Endodermal cell (in vitro differentiated cells): Measurements from ENCODE around the gene TAS2R46. TPM values are rescaled to one million over a fixed set of nuclear protein-coding genes. Genes with fewer than 3 reads are reported as not detected.
"Not testable (repeated sequence)": the region's sequence is repeated elsewhere in the genome, so short reads cannot be mapped to it uniquely, and the experiment has no call there.

ENCODE experiments used
- DNase-seq: peaks from one replicate; pipeline ENCODE4 v3.0.0-alpha.2; 2017
- H3K27ac ChIP-seq: 2 replicates; pipeline ENCODE4 v1.5.1; 2013; ENCODE audit warnings: mild to moderate bottlenecking, low read depth, low read length, moderate library complexity
- H3K27me3 ChIP-seq: 2 replicates; pipeline ENCODE4 v1.6.1; 2013; ENCODE audit warnings: mild to moderate bottlenecking, low read length, moderate library complexity; ENCODE audit not compliant: insufficient read depth, control insufficient read depth, poor library complexity, severe bottlenecking
- H3K36me3 ChIP-seq: 2 replicates; pipeline ENCODE4 v1.7.0; 2013; ENCODE audit warnings: mild to moderate bottlenecking, low read length, moderate library complexity; ENCODE audit not compliant: control insufficient read depth, insufficient read depth
- H3K4me1 ChIP-seq: one replicate; pipeline ENCODE4 v1.7.0; 2013; ENCODE audit warnings: low read length; ENCODE audit not compliant: control insufficient read depth, insufficient read depth
- H3K4me3 ChIP-seq: 2 replicates; pipeline ENCODE4 v1.5.1; 2013; ENCODE audit warnings: mild to moderate bottlenecking, low read length, moderate library complexity
- H3K9ac ChIP-seq: 2 replicates; pipeline ENCODE4 v1.6.1; 2013; ENCODE audit warnings: mild to moderate bottlenecking, low read length, moderate library complexity; ENCODE audit not compliant: poor library complexity, severe bottlenecking; ENCODE audit errors: extremely low read depth
- H3K9me3 ChIP-seq: 2 replicates; pipeline ENCODE4 v1.6.1; 2013; ENCODE audit warnings: mild to moderate bottlenecking, low read length, moderate library complexity; ENCODE audit not compliant: control insufficient read depth
- H3K27ac Mint-ChIP-seq: 2 replicates; pipeline ENCODE4 v1.8.0; 2020; ENCODE audit warnings: mixed read lengths
- H3K27me3 Mint-ChIP-seq: 2 replicates; pipeline ENCODE4 v1.8.0; 2021; ENCODE audit warnings: mild to moderate bottlenecking, mixed read lengths; ENCODE audit not compliant: insufficient read depth
- H3K36me3 Mint-ChIP-seq: 2 replicates; pipeline ENCODE4 v1.8.0; 2020; ENCODE audit warnings: low read depth, mixed read lengths
- H3K4me1 Mint-ChIP-seq: 2 replicates; pipeline ENCODE4 v1.8.0; 2020; ENCODE audit warnings: mixed read lengths
- H3K4me3 Mint-ChIP-seq: 2 replicates; pipeline ENCODE4 v1.8.0; 2020; ENCODE audit warnings: mild to moderate bottlenecking, moderate library complexity, mixed read lengths
- H3K9me3 Mint-ChIP-seq: 2 replicates; pipeline ENCODE4 v1.8.0; 2020; ENCODE audit warnings: mild to moderate bottlenecking, mixed read lengths
- WGBS, 2 experiments: methylation state at CpG; one replicate each; pipeline versions ENCODE4 v1.1.5 to v1.1.7; 2013; ENCODE audit warnings: missing lambda C conversion rate in 2 of 2, mixed read lengths in 1 of 2; ENCODE audit not compliant: insufficient coverage in 1 of 2, insufficient read length in 1 of 2; 5-methylcytosine and 5-hydroxymethylcytosine counted together
- long read RNA-seq, 4 experiments: library from polyadenylated mRNA in 2 of 4; library from RNA in 1 of 4; library from capped mRNA in 1 of 4; stranded (forward) in 3 of 4; unstranded in 1 of 4; transcript quantifications; one replicate each; pipeline ENCODE4 v2.0.0, GENCODE V29; 2020 to 2021; ENCODE audit warnings: inconsistent platforms in 1 of 4
- polyA plus RNA-seq, 2 experiments: library from polyadenylated mRNA; stranded (reverse); fragments of 50-300 nt; gene quantifications; one replicate each; pipeline ENCODE4 v1.2.3, GENCODE V29; 2013
- total RNA-seq, 2 donors: library from RNA; stranded (reverse); fragmentation: NEBNext Ultra II Directional in 1 of 2; extraction: Animal tissue kit (Norgen Biotek cat#: 25700) in 1 of 2; gene quantifications; 2 replicates in 1 of 2; 3 replicates in 1 of 2; pipeline ENCODE4 v1.2.1, GENCODE V29; 2021
- TF ChIP-seq, protein P1 (sequence below): fragments of 200-600 bp; sonication (generic); conservative IDR thresholded peaks from 2 replicates; pipeline ENCODE4 v1.5.0; 2021; ENCODE audit warnings: antibody characterized with exemption, mild to moderate bottlenecking

The TAS2R46 gene, protein sequence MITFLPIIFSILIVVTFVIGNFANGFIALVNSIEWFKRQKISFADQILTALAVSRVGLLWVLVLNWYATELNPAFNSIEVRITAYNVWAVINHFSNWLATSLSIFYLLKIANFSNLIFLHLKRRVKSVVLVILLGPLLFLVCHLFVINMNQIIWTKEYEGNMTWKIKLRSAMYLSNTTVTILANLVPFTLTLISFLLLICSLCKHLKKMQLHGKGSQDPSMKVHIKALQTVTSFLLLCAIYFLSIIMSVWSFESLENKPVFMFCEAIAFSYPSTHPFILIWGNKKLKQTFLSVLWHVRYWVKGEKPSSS
- total RNA-seq = 1 to 10 TPM; 1.3 to 3.9 TPM
- 0.25 TPM for polyA plus RNA-seq (2013, experiment 1 of 2)
- polyA plus RNA-seq (2013, experiment 2 of 2) = not detected
- long read RNA-seq, experiment 1 = 0 reads
- long read RNA-seq, experiment 2 = 0 reads
- long read RNA-seq, experiment 3, partial matches to known transcripts = 0 of 1 reads
- long read RNA-seq, experiment 3, other reads (novel, unspliced or antisense) = 0 of 1 reads
- long read RNA-seq, experiment 4 = 0 reads

DNA sequence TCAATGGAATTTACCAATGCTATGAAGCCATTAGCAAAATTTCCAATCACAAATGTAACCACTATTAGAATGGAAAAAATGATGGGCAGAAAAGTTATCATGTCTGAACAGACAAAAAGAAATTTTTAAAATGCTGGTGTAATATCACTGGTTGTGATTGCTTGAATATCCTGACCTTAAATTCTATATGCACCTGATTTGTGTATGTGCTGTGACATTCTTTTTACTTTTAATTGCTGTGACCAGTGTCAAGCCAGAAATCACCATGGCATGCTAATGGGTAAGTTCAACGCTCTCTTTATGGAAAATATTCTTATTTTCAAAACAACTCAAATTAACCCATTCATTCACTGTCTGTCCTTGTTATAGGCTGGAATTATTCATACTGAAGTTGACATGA is at the start of gene TAS2R46:
Gene TAS2R46, minus strand, starts transcription at position 101 of the 400 bp plus-strand sequence. Its CDS starts 0 bp downstream, at position 101.
- H3K4me1 Mint-ChIP-seq = peaks cover 12% of the 10 kb centered on the region
- 100% methylated on average over 1 of the region's 1 CpG; no CpG with 5 or more reads in 1 of the 2 experiments for WGBS, 2 experiments
- not testable (repeated sequence) for H3K9me3 ChIP-seq, H3K36me3 Mint-ChIP-seq, H3K9me3 Mint-ChIP-seq, H3K27ac ChIP-seq, H3K27me3 Mint-ChIP-seq, H3K4me3 Mint-ChIP-seq, DNase-seq, H3K36me3 ChIP-seq, H3K4me1 ChIP-seq, H3K9ac ChIP-seq, H3K27me3 ChIP-seq, H3K27ac Mint-ChIP-seq, H3K4me3 ChIP-seq

DNA sequence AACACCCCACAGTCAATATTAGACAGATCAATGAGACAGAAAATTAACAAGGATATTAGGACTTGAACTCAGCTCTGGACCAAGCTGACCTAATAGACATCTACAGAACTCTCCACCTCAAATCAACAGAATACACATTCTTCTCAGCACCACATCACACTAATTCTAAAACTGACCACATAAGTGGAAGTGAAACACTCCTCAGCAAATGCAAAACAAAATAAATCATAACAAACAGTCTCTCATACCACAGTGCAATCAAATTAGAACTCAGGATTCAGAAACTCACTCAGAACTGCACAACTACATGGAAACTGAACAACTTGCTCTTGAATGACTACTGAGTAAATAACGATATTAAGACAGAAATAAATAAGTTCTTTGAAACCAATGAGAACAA is 49.1 kb upstream of the TAS2R46 start:
- Histone ChIP-seq H3K9me3 (peaks cover 29% of the 10 kb centered on the region), H3K36me3 (peaks cover 14% of the 10 kb centered on the region)
- H3K4me3 Mint-ChIP-seq, H3K4me1 ChIP-seq, H3K9ac ChIP-seq, H3K27ac ChIP-seq, H3K27me3 ChIP-seq, H3K4me3 ChIP-seq, DNase-seq, H3K27ac Mint-ChIP-seq, H3K27me3 Mint-ChIP-seq: not testable (repeated sequence)
- H3K9me3 Mint-ChIP-seq = peaks cover 56% of the 10 kb centered on the region
- WGBS, 2 experiments = 100% methylated on average over 1 of the region's 1 CpG
- H3K36me3 Mint-ChIP-seq = peaks cover 89% of the 10 kb centered on the region
- peaks cover 17% of the 10 kb centered on the region for H3K4me1 Mint-ChIP-seq

DNA sequence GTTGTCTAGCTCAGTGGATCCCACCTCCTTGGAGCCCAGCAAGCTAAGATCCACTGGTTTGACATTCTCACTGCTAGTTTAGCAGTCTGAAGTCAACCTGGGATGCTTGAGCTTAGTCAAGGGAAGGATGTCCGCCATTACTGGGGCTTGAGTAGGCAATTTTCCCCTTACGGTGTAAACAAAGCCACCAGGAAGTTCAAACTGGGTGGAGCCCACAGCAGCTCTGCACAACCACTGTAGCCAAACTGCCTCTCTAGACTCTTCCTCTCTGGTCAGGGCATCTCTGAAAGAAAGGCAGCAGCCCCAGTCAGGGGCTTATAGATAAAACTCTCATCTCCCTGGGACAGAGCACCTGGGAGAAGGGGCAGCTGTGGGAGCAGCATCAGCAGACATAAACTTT is 46.8 kb upstream of the TAS2R46 start:
- H3K4me3 Mint-ChIP-seq = no peak overlapping the region
- Histone ChIP-seq H3K4me3 (no peak overlapping the region), H3K9me3 (peaks cover 26% of the 10 kb centered on the region), H3K4me1 (no peaks in the 10 kb centered on the region), H3K36me3 (peaks cover 15% of the 10 kb centered on the region), H3K27ac (no peak overlapping the region), H3K9ac (no peak overlapping the region), H3K27me3 (no peaks in the 10 kb centered on the region)
- TF ChIP-seq, protein P1, sequence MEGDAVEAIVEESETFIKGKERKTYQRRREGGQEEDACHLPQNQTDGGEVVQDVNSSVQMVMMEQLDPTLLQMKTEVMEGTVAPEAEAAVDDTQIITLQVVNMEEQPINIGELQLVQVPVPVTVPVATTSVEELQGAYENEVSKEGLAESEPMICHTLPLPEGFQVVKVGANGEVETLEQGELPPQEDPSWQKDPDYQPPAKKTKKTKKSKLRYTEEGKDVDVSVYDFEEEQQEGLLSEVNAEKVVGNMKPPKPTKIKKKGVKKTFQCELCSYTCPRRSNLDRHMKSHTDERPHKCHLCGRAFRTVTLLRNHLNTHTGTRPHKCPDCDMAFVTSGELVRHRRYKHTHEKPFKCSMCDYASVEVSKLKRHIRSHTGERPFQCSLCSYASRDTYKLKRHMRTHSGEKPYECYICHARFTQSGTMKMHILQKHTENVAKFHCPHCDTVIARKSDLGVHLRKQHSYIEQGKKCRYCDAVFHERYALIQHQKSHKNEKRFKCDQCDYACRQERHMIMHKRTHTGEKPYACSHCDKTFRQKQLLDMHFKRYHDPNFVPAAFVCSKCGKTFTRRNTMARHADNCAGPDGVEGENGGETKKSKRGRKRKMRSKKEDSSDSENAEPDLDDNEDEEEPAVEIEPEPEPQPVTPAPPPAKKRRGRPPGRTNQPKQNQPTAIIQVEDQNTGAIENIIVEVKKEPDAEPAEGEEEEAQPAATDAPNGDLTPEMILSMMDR = no peak
- peaks cover 85% of the 10 kb centered on the region for H3K36me3 Mint-ChIP-seq
- peaks cover 3% of the 10 kb centered on the region for H3K4me1 Mint-ChIP-seq
- 96 to 100% methylated on average over 1 to 2 of the region's 2 CpGs for WGBS, 2 experiments
- H3K9me3 Mint-ChIP-seq = peaks cover 41% of the 10 kb centered on the region
- DNase-seq = no peak
- H3K27ac Mint-ChIP-seq = no peak overlapping the region
- no peaks in the 10 kb centered on the region for H3K27me3 Mint-ChIP-seq

DNA sequence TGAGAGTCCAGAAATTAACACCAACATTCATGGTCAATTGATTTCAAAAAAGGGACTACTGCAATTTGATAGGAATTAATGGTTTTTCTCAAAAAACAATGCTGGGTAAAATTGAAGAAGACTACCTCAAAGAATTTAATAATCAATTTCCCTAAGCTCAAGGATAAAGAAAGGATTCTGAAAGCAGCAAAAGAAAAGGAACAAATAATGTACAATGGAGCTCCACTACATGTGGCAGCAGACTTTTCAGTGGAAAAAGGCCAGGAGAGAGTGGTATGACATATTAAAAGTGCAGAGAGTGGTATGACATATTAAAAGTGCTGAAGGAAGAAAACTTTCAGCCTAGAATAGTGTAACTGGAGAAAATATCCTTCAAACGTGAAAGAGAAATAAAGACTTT is 45.6 kb upstream of the TAS2R46 start:
- H3K4me1 ChIP-seq = no peaks in the 10 kb centered on the region
- no peak overlapping the region for H3K9ac ChIP-seq
- H3K27me3 Mint-ChIP-seq = no peaks in the 10 kb centered on the region
- H3K9me3 ChIP-seq = peaks cover 23% of the 10 kb centered on the region
- H3K36me3 Mint-ChIP-seq = peaks cover 85% of the 10 kb centered on the region
- H3K4me3 Mint-ChIP-seq = no peak overlapping the region
- H3K27me3 ChIP-seq = no peaks in the 10 kb centered on the region
- H3K36me3 ChIP-seq = peaks cover 15% of the 10 kb centered on the region
- no peak for DNase-seq
- H3K4me3 ChIP-seq = no peak overlapping the region
- H3K9me3 Mint-ChIP-seq = peaks cover 40% of the 10 kb centered on the region
- TF ChIP-seq, protein P1 = no peak
- no peak overlapping the region for H3K27ac ChIP-seq
- no peak overlapping the region for H3K27ac Mint-ChIP-seq
- 94% methylated on average over 1 of the region's 1 CpG; no CpG with 5 or more reads in 1 of the 2 experiments for WGBS, 2 experiments
- peaks cover 2% of the 10 kb centered on the region for H3K4me1 Mint-ChIP-seq
